ENCODE results near the gene VPS37B. TPM values are rescaled to one million over a fixed set of nuclear protein-coding genes. Genes with fewer than 3 reads are reported as not detected.

Gene VPS37B
- total RNA-seq, 2 experiments from 2014 or later: 33.4 to 36.8 TPM

- H3K4me3 Mint-ChIP-seq: no peak overlapping the region
- no peak for ATAC-seq (ENCODE audit: low read depth)
- POLR2A ChIA-PET: interaction anchor here (0.6 kb wide), 1 partner anchor 392 kb away, joined by 3 read pairs; no protein-coding TSS in a partner anchor
- peak overlapping the region; percentile 8 for H3K27ac Mint-ChIP-seq
- H3K4me1 Mint-ChIP-seq: peaks cover 21% of the 10 kb centered on the region
- H3K36me3 Mint-ChIP-seq: no peaks in the 10 kb centered on the region
- no peaks in the 10 kb centered on the region for H3K9me3 Mint-ChIP-seq
- no peaks in the 10 kb centered on the region for H3K27me3 Mint-ChIP-seq
- no peak for DNase-seq
These were observed 55.9 kb downstream of the VPS37B start for GRCh38 chr12:122839907-122840554.

GRCh38 chr12:122838841-122839240 lies 57.1 kb downstream of the VPS37B start:
- POLR2A ChIA-PET: no interaction called here
- Mint-ChIP-seq H3K9me3 (no peaks in the 10 kb centered on the region), H3K4me3 (no peak overlapping the region), H3K4me1 (peaks cover 29% of the 10 kb centered on the region), H3K27ac (no peak overlapping the region), H3K27me3 (peaks cover 10% of the 10 kb centered on the region), H3K36me3 (no peaks in the 10 kb centered on the region)
- ATAC-seq (ENCODE audit: low read depth) (no peak), DNase-seq (no peak)

GRCh38 chr12:122837306-122838265 lies 58.3 kb downstream of the VPS37B start:
- Mint-ChIP-seq H3K9me3 (no peaks in the 10 kb centered on the region), H3K4me3 (peak overlapping the region; percentile 96), H3K27me3 (peaks cover 13% of the 10 kb centered on the region), H3K27ac (peak overlapping the region; percentile 51), H3K36me3 (no peaks in the 10 kb centered on the region), H3K4me1 (peaks cover 29% of the 10 kb centered on the region)
- POLR2A ChIA-PET: no interaction called here
- no peak for ATAC-seq (ENCODE audit: low read depth)
- no peak for DNase-seq

GRCh38 chr12:122836027-122836921 lies 59.6 kb downstream of the VPS37B start:
- peak overlapping the region; percentile 96 for H3K4me3 Mint-ChIP-seq
- peak; percentile 57 for DNase-seq
- no peaks in the 10 kb centered on the region for H3K9me3 Mint-ChIP-seq
- H3K36me3 Mint-ChIP-seq: no peaks in the 10 kb centered on the region
- H3K4me1 Mint-ChIP-seq: peaks cover 29% of the 10 kb centered on the region
- peaks cover 17% of the 10 kb centered on the region for H3K27me3 Mint-ChIP-seq
- POLR2A ChIA-PET: interaction anchor here (0.6 to 1.5 kb wide), 12 partner anchors 10 to 1055 kb away, joined by 3 to 7 read pairs (median 3); partner anchors contain the start of genes MPHOSPH9, MTRFR and OGFOD2
- H3K27ac Mint-ChIP-seq: peak overlapping the region; percentile 94
- peak; percentile 60 for ATAC-seq (ENCODE audit: low read depth)

- no peak overlapping the region for H3K4me3 Mint-ChIP-seq
- POLR2A ChIA-PET: interaction anchor here (0.6 to 1.5 kb wide), 7 partner anchors 11 to 397 kb away, joined by 3 to 6 read pairs (median 5); partner anchors contain the start of genes MPHOSPH9, MTRFR and OGFOD2
- no peaks in the 10 kb centered on the region for H3K36me3 Mint-ChIP-seq
- H3K4me1 Mint-ChIP-seq: peaks cover 31% of the 10 kb centered on the region
- H3K27ac Mint-ChIP-seq: no peak overlapping the region
- ATAC-seq (ENCODE audit: low read depth) (peak; percentile 65), DNase-seq (peak; percentile 67)
- H3K9me3 Mint-ChIP-seq: no peaks in the 10 kb centered on the region
- peaks cover 17% of the 10 kb centered on the region for H3K27me3 Mint-ChIP-seq
These were observed 60.2 kb downstream of the VPS37B start for GRCh38 chr12:122835750-122836026.

GRCh38 chr12:122834921-122835749 lies 60.8 kb downstream of the VPS37B start, which contains the start of gene HIP1R:
TSS of gene HIP1R (plus strand) at chr12:122835457. CDS start at chr12:122835551, 94 bp downstream.
- H3K4me3 Mint-ChIP-seq: peak within 1 kb of the TSS; percentile 96
- H3K4me1 Mint-ChIP-seq: peaks cover 31% of the 10 kb centered on the region
- H3K9me3 Mint-ChIP-seq: no peaks in the 10 kb centered on the region
- no peaks in the 10 kb centered on the region for H3K36me3 Mint-ChIP-seq
- H3K27ac Mint-ChIP-seq: peak within 1 kb of the TSS; percentile 94
- POLR2A ChIA-PET: interaction anchor here (0.8 to 1.5 kb wide), 3 partner anchors 10 to 398 kb away, joined by 3 to 5 read pairs (median 3); partner anchors contain the start of genes MPHOSPH9 and MTRFR
- H3K27me3 Mint-ChIP-seq: peaks cover 17% of the 10 kb centered on the region
- peak; percentile 79 for DNase-seq
- ATAC-seq (ENCODE audit: low read depth): peak; percentile 53

GRCh38 chr12:122834104-122834920 lies 61.6 kb downstream of the VPS37B start:
- H3K4me3 Mint-ChIP-seq: peak overlapping the region; percentile 94
- no peaks in the 10 kb centered on the region for H3K36me3 Mint-ChIP-seq
- peaks cover 23% of the 10 kb centered on the region for H3K27me3 Mint-ChIP-seq
- ATAC-seq (ENCODE audit: low read depth): no peak
- H3K4me1 Mint-ChIP-seq: peaks cover 31% of the 10 kb centered on the region
- H3K9me3 Mint-ChIP-seq: no peaks in the 10 kb centered on the region
- peak overlapping the region; percentile 85 for H3K27ac Mint-ChIP-seq
- DNase-seq: no peak
- POLR2A ChIA-PET: no interaction called here

GRCh38 chr12:122830517-122831214 lies 65.3 kb downstream of the VPS37B start:
- ATAC-seq (ENCODE audit: low read depth) (no peak), DNase-seq (no peak)
- Mint-ChIP-seq H3K27ac (no peak overlapping the region), H3K27me3 (peaks cover 34% of the 10 kb centered on the region), H3K9me3 (no peaks in the 10 kb centered on the region), H3K4me1 (peaks cover 10% of the 10 kb centered on the region), H3K36me3 (no peaks in the 10 kb centered on the region), H3K4me3 (no peak overlapping the region)
- POLR2A ChIA-PET: no interaction called here

- Mint-ChIP-seq H3K27me3 (peaks cover 23% of the 10 kb centered on the region), H3K36me3 (no peaks in the 10 kb centered on the region), H3K9me3 (no peaks in the 10 kb centered on the region), H3K4me1 (peaks cover 2% of the 10 kb centered on the region), H3K27ac (no peak overlapping the region), H3K4me3 (no peak overlapping the region)
- DNase-seq (no peak), ATAC-seq (ENCODE audit: low read depth) (no peak)
- POLR2A ChIA-PET: no interaction called here
These were observed 68.7 kb downstream of the VPS37B start for GRCh38 chr12:122827258-122827657.

GRCh38 chr12:122825773-122826724 lies 69.9 kb downstream of the VPS37B start:
- no peak overlapping the region for H3K27ac Mint-ChIP-seq
- no peak for DNase-seq
- POLR2A ChIA-PET: interaction anchor here (0.7 to 0.8 kb wide), 3 partner anchors 11 to 31 kb away, joined by 3 to 8 read pairs (median 3); no protein-coding TSS in a partner anchor
- no peak for ATAC-seq (ENCODE audit: low read depth)
- peaks cover 20% of the 10 kb centered on the region for H3K27me3 Mint-ChIP-seq
- peaks cover 2% of the 10 kb centered on the region for H3K4me1 Mint-ChIP-seq
- no peaks in the 10 kb centered on the region for H3K9me3 Mint-ChIP-seq
- H3K36me3 Mint-ChIP-seq: no peaks in the 10 kb centered on the region
- peak overlapping the region; percentile 55 for H3K4me3 Mint-ChIP-seq
